A549 (cell line): ENCODE data around the gene TBC1D2B. TPM values are rescaled to one million over a fixed set of nuclear protein-coding genes. Genes with fewer than 3 reads are reported as not detected.

Experiments
- ATAC-seq, 2 experiments: fragments of 200-7000 bp in 1 of 2; fragments of >200 bp in 1 of 2; cut with Nextera tagmentation in 1 of 2; cut with Tn5 transposase in 1 of 2; 3 replicates each; pipeline versions ENCODE4 v1.8.0 to v1.9.1; 2018 to 2020; ENCODE audit warnings: mild to moderate bottlenecking in 1 of 2, moderate library complexity in 1 of 2
- CTCF ChIA-PET: fragments of 300-600 bp; sonication (Branson Sonifier 250); formaldehyde crosslinking; extraction: SDS; loops from one replicate; lab custom pipeline; 2021; ENCODE audit warnings: antibody characterized with exemption, inconsistent platforms; lab: Yijun Ruan, JAX
- POLR2A ChIA-PET: fragments of 350-600 bp; formaldehyde crosslinking; extraction: SDS; loops from one replicate; lab custom pipeline; 2021; ENCODE audit warnings: antibody characterized with exemption, inconsistent platforms; lab: Yijun Ruan, JAX
- DNase-seq, 2 experiments: peaks; one replicate each; pipeline versions ENCODE4 v3.0.0 to v3.0.0-alpha.2; 2011 to 2016; ENCODE audit warnings: low read depth in 1 of 2, low spot score in 1 of 2
- FAIRE-seq: peaks from 2 replicates; lab custom pipeline; 2011; peaks lifted over from hg19 to GRCh38; lab: Jason Lieb, UNC
- H3K27ac ChIP-seq, 2 experiments: fragments of >200 bp; sonication (Bioruptor Twin); formaldehyde crosslinking; 3 replicates each; pipeline ENCODE4 v1.5.1; 2016 to 2017
- H3K4me1 ChIP-seq: fragments of >200 bp; sonication (Bioruptor Twin); formaldehyde crosslinking; 3 replicates; pipeline ENCODE4 v1.6.1; 2016
- H3K4me2 ChIP-seq: fragments of >200 bp; sonication (Bioruptor Twin); formaldehyde crosslinking; 3 replicates; pipeline ENCODE4 v1.6.1; 2016
- H3K4me3 ChIP-seq: fragments of >200 bp; sonication (Bioruptor Twin); formaldehyde crosslinking; 3 replicates; pipeline ENCODE4 v1.5.1; 2016
- H3K9me3 ChIP-seq: fragments of >200 bp; sonication (Bioruptor Twin); formaldehyde crosslinking; 3 replicates; pipeline ENCODE4 v1.6.1; 2016
- CEBPB ChIP-seq, 2 experiments: fragments of >200 bp in 1 of 2; sonication (Bioruptor Twin) in 1 of 2; formaldehyde crosslinking in 1 of 2; IDR thresholded peaks; 2 replicates each; pipeline ENCODE4 v1.6.1; 2012 to 2016
- CHD4 ChIP-seq: fragments of 200-600 bp; sonication (generic); IDR thresholded peaks from 2 replicates; pipeline ENCODE4 v1.6.1; 2016; ENCODE audit warnings: antibody characterized with exemption, mild to moderate bottlenecking, borderline replicate concordance
- EHF ChIP-seq: fragments of 250-450 bp; sonication (Bioruptor Pico); IDR thresholded peaks from 2 replicates; pipeline ENCODE4 v1.5.0; 2020; ENCODE audit warnings: mild to moderate bottlenecking
- EHMT2 ChIP-seq: fragments of 200-600 bp; sonication (generic); IDR thresholded peaks from 2 replicates; pipeline ENCODE4 v1.6.1; 2016; ENCODE audit warnings: antibody characterized with exemption, low read depth, mild to moderate bottlenecking, moderate library complexity
- ELK1 ChIP-seq: fragments of 150-350 bp; IDR thresholded peaks from 2 replicates; pipeline ENCODE4 v1.6.1; 2014; ENCODE audit warnings: low read depth, mild to moderate bottlenecking, low read length
- FOSL2 ChIP-seq, 2 experiments: fragments of 450-650 bp in 1 of 2; fragments of >200 bp in 1 of 2; sonication (Bioruptor Twin) in 1 of 2; formaldehyde crosslinking; IDR thresholded peaks; 2 replicates each; pipeline versions ENCODE4 v1.5.0 to v1.6.1; 2016 to 2020; ENCODE audit warnings: mild to moderate bottlenecking in 1 of 2, moderate library complexity in 1 of 2
- FOXS1 ChIP-seq: fragments of 250-450 bp; sonication (Bioruptor Pico); IDR thresholded peaks from 2 replicates; pipeline ENCODE4 v1.5.0; 2020; ENCODE audit warnings: mild to moderate bottlenecking, moderate library complexity
- HEYL ChIP-seq: fragments of 250-450 bp; sonication (Bioruptor Pico); IDR thresholded peaks from 2 replicates; pipeline ENCODE4 v1.8.0; 2021; ENCODE audit warnings: mild to moderate bottlenecking, moderate library complexity
- HOXA7 ChIP-seq: fragments of 250-450 bp; sonication (Bioruptor Pico); IDR thresholded peaks from 2 replicates; pipeline ENCODE4 v1.5.0; 2020; ENCODE audit warnings: mild to moderate bottlenecking, moderate library complexity
- HOXB5 ChIP-seq: fragments of 250-450 bp; sonication (Bioruptor Pico); IDR thresholded peaks from 2 replicates; pipeline ENCODE4 v1.5.0; 2020; ENCODE audit warnings: mild to moderate bottlenecking, moderate library complexity
- JUNB ChIP-seq: fragments of >200 bp; sonication (Bioruptor Twin); formaldehyde crosslinking; IDR thresholded peaks from 2 replicates; pipeline ENCODE4 v1.6.1; 2016
- MAFK ChIP-seq: fragments of 450-650 bp; IDR thresholded peaks from 2 replicates; pipeline ENCODE4 v1.6.1; 2014; ENCODE audit not compliant: partially characterized antibody
- MAX ChIP-seq: IDR thresholded peaks from 2 replicates; pipeline ENCODE4 v1.6.1; 2012
- NPAS2 ChIP-seq: fragments of 250-450 bp; sonication (Bioruptor Pico); IDR thresholded peaks from 2 replicates; pipeline ENCODE4 v1.8.0; 2022; ENCODE audit warnings: mild to moderate bottlenecking, moderate library complexity, borderline replicate concordance
- NR3C1 ChIP-seq: fragments of >200 bp; sonication (Bioruptor Twin); formaldehyde crosslinking; IDR thresholded peaks from 3 replicates; pipeline ENCODE4 v1.6.1; 2017
- PHF8 ChIP-seq: fragments of 200-600 bp; sonication (generic); IDR thresholded peaks from 2 replicates; pipeline ENCODE4 v1.6.1; 2016; ENCODE audit warnings: low read depth, mild to moderate bottlenecking, antibody characterized with exemption, moderate library complexity, borderline replicate concordance
- POLR2A ChIP-seq: IDR thresholded peaks from 2 replicates; pipeline ENCODE4 v1.6.1; 2012; ENCODE audit warnings: mild to moderate bottlenecking, low read length
- RARB ChIP-seq: fragments of 250-450 bp; sonication (Bioruptor Pico); IDR thresholded peaks from 2 replicates; pipeline ENCODE4 v1.8.0; 2021; ENCODE audit warnings: mild to moderate bottlenecking, moderate library complexity
- RFX5 ChIP-seq: fragments of 450-650 bp; IDR thresholded peaks from 2 replicates; pipeline ENCODE4 v1.7.1; 2014; ENCODE audit warnings: antibody characterized with exemption, mild to moderate bottlenecking, moderate library complexity
- RNF2 ChIP-seq: fragments of 200-600 bp; sonication (generic); IDR thresholded peaks from 2 replicates; pipeline ENCODE4 v1.6.1; 2016; ENCODE audit warnings: low read depth, mild to moderate bottlenecking, antibody characterized with exemption, moderate library complexity, borderline replicate concordance
- ZC3H11A ChIP-seq: fragments of 450-650 bp; IDR thresholded peaks from 2 replicates; pipeline ENCODE4 v1.6.1; 2014; ENCODE audit warnings: antibody characterized with exemption, mild to moderate bottlenecking
- ZNF302 ChIP-seq: fragments of 250-450 bp; sonication (Bioruptor Pico); IDR thresholded peaks from 2 replicates; pipeline ENCODE4 v1.9.0; 2021; ENCODE audit warnings: inconsistent platforms, mild to moderate bottlenecking, moderate library complexity
- WGBS: methylation state at CpG from one replicate; pipeline ENCODE4 v1.1.6; 2017; ENCODE audit errors: missing lambda C conversion rate; 5-methylcytosine and 5-hydroxymethylcytosine counted together
- polyA plus RNA-seq, 4 experiments: library from polyadenylated mRNA; depleted of rRNA in 3 of 4; stranded (reverse); fragments of >200 nt; fragmentation: RNase III in 1 of 4; extraction: RNeasy Plus Mini Kit Qiagen cat#74134 plus additional on column Dnase treatment in 1 of 4; gene quantifications; 2 replicates in 3 of 4; 3 replicates in 1 of 4; pipeline ENCODE4 v1.2.3, GENCODE V29; 2011 to 2017
- TF ChIP-seq, protein P1 (sequence below): fragments of 450-650 bp; IDR thresholded peaks from 2 replicates; pipeline ENCODE4 v1.6.1; 2014; ENCODE audit warnings: antibody characterized with exemption
- TF ChIP-seq, protein P2 (sequence below): fragments of >200 bp; sonication (Bioruptor Twin); formaldehyde crosslinking; IDR thresholded peaks from 3 replicates; pipeline ENCODE4 v1.6.1; 2016

Gene TBC1D2B
- polyA plus RNA-seq, 2 of the 4 experiments (the other 2 are of a cell fraction): 13.6 to 13.9 TPM

DNA sequence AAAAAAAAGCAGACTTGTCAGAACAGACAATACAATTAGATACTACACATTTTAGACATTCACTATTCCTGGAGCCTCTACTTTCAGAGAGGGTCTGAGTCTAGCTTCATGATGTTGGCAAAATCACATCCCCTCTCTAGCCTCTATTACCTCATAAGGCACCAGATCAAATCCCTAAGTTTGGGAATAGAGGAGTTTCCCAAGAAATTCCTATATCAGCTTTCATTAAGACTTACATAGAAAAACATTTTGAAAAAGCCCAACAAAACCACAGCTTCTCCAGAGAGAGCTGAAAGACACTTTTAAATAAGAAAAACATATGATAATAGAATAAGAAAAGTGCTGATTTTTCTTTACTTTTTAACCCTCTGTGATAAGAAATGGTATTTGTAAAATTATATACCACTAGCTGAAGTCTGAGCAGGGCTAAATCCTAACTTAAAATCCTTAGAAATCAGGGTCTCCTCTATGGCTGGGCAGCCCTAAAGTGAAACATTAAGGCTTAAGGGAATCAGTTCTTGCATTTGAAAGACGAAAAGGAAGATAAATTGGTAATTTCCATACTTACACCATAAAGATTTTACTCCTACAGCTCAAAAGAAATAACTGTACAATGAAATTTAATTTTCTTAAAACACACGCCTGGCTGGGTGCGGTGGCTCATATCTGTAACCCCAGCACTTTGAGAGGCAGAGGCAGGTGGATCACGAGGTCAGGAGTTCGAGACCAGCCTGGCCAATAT, 4.3 kb downstream of the TBC1D2B start (continued):
- TF ChIP-seq FOSL2 (IDR thresholded peaks at IDR 0.05) (no peak), FOSL2 (CRISPR knock-in tag; IDR thresholded peaks at IDR 0.05) (no peak), ZC3H11A (no peak), FOXS1 (CRISPR knock-in tag) (no peak), CEBPB (IDR thresholded peaks at IDR 0.05) (no peak), POLR2A (no peak), EHMT2 (no peak), HOXB5 (no peak), CHD4 (no peak), ZNF302 (CRISPR knock-in tag) (no peak), MAX (no peak), RNF2 (no peak), RFX5 (no peak), HOXA7 (no peak)

- Histone ChIP-seq H3K4me3 (no peak overlapping the region), H3K4me2 (no peak overlapping the region), H3K4me1 (peaks cover 48% of the 10 kb centered on the region), H3K27ac (no peak overlapping the region), H3K9me3 (no peaks in the 10 kb centered on the region)
- DNase-seq (no peak), FAIRE-seq (no peak), ATAC-seq (no peak)
- CTCF ChIA-PET: interaction anchor here (1.7 to 5.8 kb wide), 5 partner anchors 9 to 169 kb away, joined by 4 to 32 read pairs (median 5); no protein-coding TSS in a partner anchor
- 79% methylated on average over 9 of the region's 9 CpGs for WGBS
- TF ChIP-seq PHF8 (no peak), NR3C1 (no peak), JUNB (no peak), EHF (no peak), MAFK (no peak), NPAS2 (CRISPR knock-in tag) (no peak), HEYL (CRISPR knock-in tag) (no peak), ELK1 (no peak)
- TF ChIP-seq, protein P1, sequence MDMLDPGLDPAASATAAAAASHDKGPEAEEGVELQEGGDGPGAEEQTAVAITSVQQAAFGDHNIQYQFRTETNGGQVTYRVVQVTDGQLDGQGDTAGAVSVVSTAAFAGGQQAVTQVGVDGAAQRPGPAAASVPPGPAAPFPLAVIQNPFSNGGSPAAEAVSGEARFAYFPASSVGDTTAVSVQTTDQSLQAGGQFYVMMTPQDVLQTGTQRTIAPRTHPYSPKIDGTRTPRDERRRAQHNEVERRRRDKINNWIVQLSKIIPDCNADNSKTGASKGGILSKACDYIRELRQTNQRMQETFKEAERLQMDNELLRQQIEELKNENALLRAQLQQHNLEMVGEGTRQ: no peak
- POLR2A ChIA-PET: no interaction called here
Measured at GRCh38 chr15:78072080-78072892, 5.2 kb downstream of the TBC1D2B start.

- no peaks in the 10 kb centered on the region for H3K9me3 ChIP-seq
- TF ChIP-seq POLR2A (no peak), RARB (CRISPR knock-in tag) (no peak), FOSL2 (IDR thresholded peaks at IDR 0.05) (no peak), FOSL2 (CRISPR knock-in tag; IDR thresholded peaks at IDR 0.05) (peak; percentile 37; the same call in 1 of the 2 replicates)
- TF ChIP-seq, protein P2, sequence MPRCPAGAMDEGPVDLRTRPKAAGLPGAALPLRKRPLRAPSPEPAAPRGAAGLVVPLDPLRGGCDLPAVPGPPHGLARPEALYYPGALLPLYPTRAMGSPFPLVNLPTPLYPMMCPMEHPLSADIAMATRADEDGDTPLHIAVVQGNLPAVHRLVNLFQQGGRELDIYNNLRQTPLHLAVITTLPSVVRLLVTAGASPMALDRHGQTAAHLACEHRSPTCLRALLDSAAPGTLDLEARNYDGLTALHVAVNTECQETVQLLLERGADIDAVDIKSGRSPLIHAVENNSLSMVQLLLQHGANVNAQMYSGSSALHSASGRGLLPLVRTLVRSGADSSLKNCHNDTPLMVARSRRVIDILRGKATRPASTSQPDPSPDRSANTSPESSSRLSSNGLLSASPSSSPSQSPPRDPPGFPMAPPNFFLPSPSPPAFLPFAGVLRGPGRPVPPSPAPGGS: no peak
- H3K4me3 ChIP-seq: no peak overlapping the region
- ChIA-PET POLR2A (no interaction called here), CTCF (interaction anchor here (0.6 to 5.8 kb wide), 5 partner anchors 12 to 112 kb away, joined by 3 to 32 read pairs (median 7); no protein-coding TSS in a partner anchor)
- 41% methylated on average over 2 of the region's 2 CpGs for WGBS
- no peak overlapping the region for H3K4me2 ChIP-seq
- peaks cover 53% of the 10 kb centered on the region for H3K4me1 ChIP-seq
- no peak for FAIRE-seq
- ATAC-seq: no peak
- no peak overlapping the region for H3K27ac ChIP-seq
- no peak for DNase-seq
Measured at GRCh38 chr15:78071383-78071782, 6.1 kb downstream of the TBC1D2B start.
